Stimulated activated CD8-positive, alpha-beta memory T cell treated with anti-CD3 and anti-CD28 coated beads, Interleukin-12 subunit alpha, Interleukin-12 subunit beta, amount 100 ng/mL, for 1 hour (primary cell): ENCODE results near the gene PVALEF.

ENCODE experiments used
- DNase-seq: peaks from one replicate; pipeline ENCODE4 v3.0.0-alpha.2; 2020; ENCODE audit warnings: low read depth

PVALEF gene

GRCh38 chr17:81197831-81198490 lies 32.7 kb downstream of the PVALEF start:
- DNase-seq = no peak

GRCh38 chr17:81198826-81199481 lies 33.6 kb downstream of the PVALEF start:
- DNase-seq = no peak

- no peak for DNase-seq
Observed at GRCh38 chr17:81199482-81199830, 34.1 kb downstream of the PVALEF start.

GRCh38 chr17:81200201-81200600 lies 34.9 kb downstream of the PVALEF start:
- DNase-seq = no peak

GRCh38 chr17:81200695-81201580 lies 35.6 kb downstream of the PVALEF start:
- DNase-seq = no peak

GRCh38 chr17:81202318-81202717 lies 37.0 kb downstream of the PVALEF start:
- DNase-seq = no peak

GRCh38 chr17:81203136-81203535 lies 37.8 kb downstream of the PVALEF start:
- DNase-seq = no peak

GRCh38 chr17:81204578-81204977 lies 39.3 kb downstream of the PVALEF start:
- no peak for DNase-seq

- no peak for DNase-seq
Observed at GRCh38 chr17:81206166-81206565, 40.9 kb downstream of the PVALEF start.

- DNase-seq = no peak
Observed at GRCh38 chr17:81206657-81207056, 41.4 kb downstream of the PVALEF start.

GRCh38 chr17:81207610-81208581 lies 42.6 kb downstream of the PVALEF start:
- DNase-seq = no peak

- no peak for DNase-seq
Observed at GRCh38 chr17:81208651-81209050, 43.3 kb downstream of the PVALEF start.

- DNase-seq = no peak
Observed at GRCh38 chr17:81209141-81209540, 43.8 kb downstream of the PVALEF start.

- DNase-seq = no peak
Observed at GRCh38 chr17:81210466-81210865, 45.2 kb downstream of the PVALEF start.

- DNase-seq = no peak
Observed at GRCh38 chr17:81210868-81211267, 45.6 kb downstream of the PVALEF start.

GRCh38 chr17:81212365-81212764 lies 47.1 kb downstream of the PVALEF start:
- no peak for DNase-seq

GRCh38 chr17:81213978-81214377 lies 48.7 kb downstream of the PVALEF start:
- DNase-seq = no peak

GRCh38 chr17:81217491-81217890 lies 52.2 kb downstream of the PVALEF start:
- no peak for DNase-seq

- no peak for DNase-seq
Observed at GRCh38 chr17:81218459-81218858, 53.2 kb downstream of the PVALEF start.

GRCh38 chr17:81218991-81219390 lies 53.7 kb downstream of the PVALEF start:
- no peak for DNase-seq

GRCh38 chr17:81219476-81220180 lies 54.3 kb downstream of the PVALEF start:
- no peak for DNase-seq
